HepG2 (cell line): ENCODE results near the gene MYOM1. TPM values are rescaled to one million over a fixed set of nuclear protein-coding genes. Genes with fewer than 3 reads are reported as not detected.
A peak's percentile ranks its signal among the peaks of the same experiment; 100 is the strongest.

Experiments used
- E2F2 ChIP-seq: sonication (generic); formaldehyde crosslinking; IDR thresholded peaks from 2 replicates; pipeline ENCODE4 v1.4.0; 2020; ENCODE audit warnings: missing genetic modification reagents, borderline replicate concordance
- ETV5 ChIP-seq: IDR thresholded peaks from 2 replicates; pipeline ENCODE4 v1.6.1; 2018; ENCODE audit warnings: missing biosample characterization, missing genetic modification reagents, inconsistent platforms, borderline replicate concordance
- HMG20B ChIP-seq: conservative IDR thresholded peaks from 2 replicates; pipeline ENCODE4 v1.6.1; 2016; ENCODE audit warnings: missing genetic modification reagents, missing compliant biosample characterization
- HOXA3 ChIP-seq: sonication (generic); formaldehyde crosslinking; IDR thresholded peaks from 2 replicates; pipeline ENCODE4 v1.5.0; 2020; ENCODE audit warnings: missing genetic modification reagents
- MATR3 ChIP-seq: sonication (generic); formaldehyde crosslinking; IDR thresholded peaks from 2 replicates; pipeline ENCODE4 v1.4.0; 2020; ENCODE audit warnings: missing genetic modification reagents
- MED8 ChIP-seq: sonication (generic); formaldehyde crosslinking; IDR thresholded peaks from 2 replicates; pipeline ENCODE4 v1.8.1; 2023; ENCODE audit warnings: mild to moderate bottlenecking, missing genetic modification reagents; ENCODE audit not compliant: insufficient replicate concordance
- NFE2 ChIP-seq: sonication (generic); formaldehyde crosslinking; IDR thresholded peaks from 2 replicates; pipeline ENCODE4 v1.4.0; 2020; ENCODE audit warnings: missing genetic modification reagents
- RAD21 ChIP-seq: fragments of 450-650 bp; formaldehyde crosslinking; IDR thresholded peaks from 2 replicates; pipeline ENCODE4 v1.5.0; 2020; ENCODE audit warnings: mild to moderate bottlenecking
- RFXANK ChIP-seq: IDR thresholded peaks from 2 replicates; pipeline ENCODE4 v1.6.1; 2016
- RXRB ChIP-seq: IDR thresholded peaks from 2 replicates; pipeline ENCODE4 v1.6.1; 2016; ENCODE audit warnings: borderline replicate concordance, missing genetic modification reagents, missing compliant biosample characterization
- SOX13 ChIP-seq, 3 experiments: fragments of 450-650 bp in 1 of 3; sonication (generic) in 1 of 3; formaldehyde crosslinking in 1 of 3; IDR thresholded peaks in 2 of 3; conservative IDR thresholded peaks in 1 of 3; 2 replicates each; pipeline versions ENCODE4 v1.5.0 to v1.6.1; 2016 to 2020; ENCODE audit warnings: antibody characterized with exemption in 1 of 3, mild to moderate bottlenecking in 1 of 3, missing compliant biosample characterization in 1 of 3, missing genetic modification reagents in 1 of 3, moderate library complexity in 1 of 3
- SOX5 ChIP-seq: IDR thresholded peaks from 2 replicates; pipeline ENCODE4 v1.6.1; 2016; ENCODE audit warnings: borderline replicate concordance
- SP140L ChIP-seq: sonication (generic); formaldehyde crosslinking; IDR thresholded peaks from 2 replicates; pipeline ENCODE4 v1.4.0; 2020; ENCODE audit warnings: missing genetic modification reagents, borderline replicate concordance
- TBP ChIP-seq: sonication (generic); formaldehyde crosslinking; IDR thresholded peaks from 2 replicates; pipeline ENCODE4 v1.5.0; 2020; ENCODE audit warnings: missing genetic modification reagents
- TFDP2 ChIP-seq: sonication (generic); formaldehyde crosslinking; IDR thresholded peaks from 2 replicates; pipeline ENCODE4 v1.4.0; 2020; ENCODE audit warnings: missing genetic modification reagents
- YY1 ChIP-seq: IDR thresholded peaks from 2 replicates; pipeline ENCODE4 v1.6.1; 2011; ENCODE audit warnings: low read length, low read depth, moderate library complexity, mild to moderate bottlenecking; ENCODE audit not compliant: insufficient read depth, insufficient replicate concordance
- ZBTB49 ChIP-seq: sonication (generic); formaldehyde crosslinking; IDR thresholded peaks from 2 replicates; pipeline ENCODE4 v1.4.0; 2020; ENCODE audit warnings: missing genetic modification reagents, borderline replicate concordance
- ZNF350 ChIP-seq: sonication (generic); formaldehyde crosslinking; IDR thresholded peaks from 2 replicates; pipeline ENCODE4 v1.4.0; 2020; ENCODE audit warnings: mild to moderate bottlenecking, low read depth, missing genetic modification reagents, borderline replicate concordance
- ZNF383 ChIP-seq: sonication (generic); formaldehyde crosslinking; IDR thresholded peaks from 2 replicates; pipeline ENCODE4 v1.4.0; 2020; ENCODE audit warnings: missing genetic modification reagents, mild to moderate bottlenecking, borderline replicate concordance
- ZNF567 ChIP-seq: sonication (generic); formaldehyde crosslinking; IDR thresholded peaks from 2 replicates; pipeline ENCODE4 v1.8.1; 2023; ENCODE audit warnings: mild to moderate bottlenecking, missing genetic modification reagents, borderline replicate concordance
- ZNF7 ChIP-seq: IDR thresholded peaks from 2 replicates; pipeline ENCODE4 v1.6.1; 2016; ENCODE audit warnings: missing biosample characterization, missing genetic modification reagents
- ZNF816 ChIP-seq: sonication (generic); formaldehyde crosslinking; IDR thresholded peaks from 2 replicates; pipeline ENCODE4 v1.8.0; 2022; ENCODE audit warnings: missing genetic modification reagents, mild to moderate bottlenecking, borderline replicate concordance
- polyA plus RNA-seq, 8 experiments: library from polyadenylated mRNA; depleted of rRNA in 3 of 8; stranded (reverse) in 7 of 8; unstranded in 1 of 8; fragments of >200 nt; fragmentation: Illumina TruSeq in 4 of 8; extraction: Trizol in 4 of 8; gene quantifications; 2 replicates each; pipeline versions ENCODE4 v1.2.1 to v1.2.3, GENCODE V29; 2011 to 2016; ENCODE audit warnings: low read depth in 4 of 8, missing spikeins in 1 of 8, mixed read lengths in 1 of 8; ENCODE audit not compliant: insufficient read depth in 1 of 8
- total RNA-seq, 5 experiments: library from RNA; depleted of rRNA; stranded (reverse); fragments of >200 nt; fragmentation: Illumina TruSeq; extraction: Trizol; gene quantifications; 2 replicates each; pipeline ENCODE4 v1.2.3, GENCODE V29; 2016; ENCODE audit warnings: low read depth in 1 of 5

MYOM1 gene
- total and polyA plus RNA-seq, 2 of the 13 experiments (the other 11 are each of a cell fraction or from before 2014, with no cell fraction given): 0.46 to 0.98 TPM

- TF ChIP-seq TBP (CRISPR knock-in tag) (no peak), ZNF350 (CRISPR knock-in tag) (peak; percentile 50; the same call in 1 of the 2 replicates), ZNF7 (no peak), ETV5 (CRISPR knock-in tag) (peak; percentile 30; the same call in 1 of the 2 replicates), NFE2 (CRISPR knock-in tag) (no peak), ZNF567 (0 out of 2 replicates have a peak, but pooled peaks have one; percentile 64), ZBTB49 (CRISPR knock-in tag) (no peak), SP140L (CRISPR knock-in tag) (peak; percentile 83; the same call in 1 of the 2 replicates), HOXA3 (CRISPR knock-in tag) (peak; percentile 38; the same call in 1 of the 2 replicates), RXRB (CRISPR knock-in tag) (peak; percentile 55; the same call in 1 of the 2 replicates), MED8 (CRISPR knock-in tag) (no peak), ZNF383 (CRISPR knock-in tag) (no peak), HMG20B (CRISPR knock-in tag) (0 out of 2 replicates have a peak, but pooled peaks have one; percentile 30), TFDP2 (peak; percentile 43; the same call in 1 of the 2 replicates), E2F2 (CRISPR knock-in tag) (no peak), RAD21 (peak; percentile 81), SOX5 (peak; percentile 41; the same call in 1 of the 2 replicates), RFXANK (CRISPR knock-in tag) (no peak), YY1 (peak; percentile 40), MATR3 (CRISPR knock-in tag) (no peak), SOX13 (IDR thresholded peaks at IDR 0.05) (no peak), SOX13 (CRISPR knock-in tag; conservative IDR thresholded peaks at IDR 0.05 in 1 of 2, IDR thresholded peaks at IDR 0.05 in 1 of 2) (peak in 1 of 2 experiments; percentile 63; a peak in 1 of 4 replicates), ZNF816 (no peak)
Observed at GRCh38 chr18:3129053-3129864, 90.5 kb downstream of the MYOM1 start (continued).
